Esophagus squamous epithelium (tissue), 5 donors: ENCODE measurements around the gene TP63. TPM values are rescaled to one million over a fixed set of nuclear protein-coding genes. Genes with fewer than 3 reads are reported as not detected.
"Not testable (repeated sequence)": the region's sequence is repeated elsewhere in the genome, so short reads cannot be mapped to it uniquely, and the experiment has no call there.

ENCODE experiments used
- DNase-seq: peaks from one replicate; lab custom pipeline; 2025; lab: John Stamatoyannopoulos, UW
- H3K27ac ChIP-seq, 4 donors: fragments of 200-600 bp; sonication (generic); one replicate each; pipeline ENCODE4 v1.5.1; 2016 to 2019; ENCODE audit warnings: mild to moderate bottlenecking in 1 of 4
- H3K27me3 ChIP-seq, 4 donors: fragments of 200-600 bp; sonication (generic); 1 replicate in 3 of 4; 2 replicates in 1 of 4; pipeline versions ENCODE4 v1.5.1 to v1.6.0; 2017 to 2021; ENCODE audit warnings: antibody characterized with exemption in 1 of 4
- H3K36me3 ChIP-seq, 3 donors: fragments of 200-600 bp; sonication (generic); one replicate each; pipeline ENCODE4 v1.5.1; 2016 to 2019
- H3K4me1 ChIP-seq, 3 donors: fragments of 200-600 bp; sonication (generic); one replicate each; pipeline ENCODE4 v1.5.1; 2017 to 2019
- H3K4me3 ChIP-seq, 4 donors: fragments of 200-600 bp; sonication (generic); 1 replicate in 3 of 4; 2 replicates in 1 of 4; pipeline ENCODE4 v1.5.1; 2016 to 2019; ENCODE audit warnings: mild to moderate bottlenecking in 2 of 4, moderate library complexity in 1 of 4
- H3K9me3 ChIP-seq, 3 donors: fragments of 200-600 bp; sonication (generic); one replicate each; pipeline ENCODE4 v1.5.1; 2016 to 2019
- POLR2A ChIP-seq, 4 donors: fragments of 450-650 bp; IDR thresholded peaks; one replicate each; pipeline ENCODE4 v1.6.1; 2017; ENCODE audit warnings: antibody characterized with exemption in 4 of 4, mild to moderate bottlenecking in 4 of 4, moderate library complexity in 3 of 4
- WGBS, 2 donors: methylation state at CpG; one replicate each; pipeline ENCODE4 v1.1.5; 2018; 5-methylcytosine and 5-hydroxymethylcytosine counted together
- intact Hi-C: fragments of 100-400 bp; cut with DNase I; formaldehyde crosslinking; loops from one replicate; pipeline ENCODE4 v1.15.0; 2022
- total RNA-seq, 4 donors: library from RNA; depleted of rRNA; stranded (reverse); fragments of >200 nt; gene quantifications; one replicate each; pipeline ENCODE4 v1.1.0, GENCODE V29; 2016
- TF ChIP-seq, protein P1 (sequence below), 6 experiments: fragments of 450-650 bp in 4 of 6; fragments of 200-600 bp in 2 of 6; sonication (generic) in 2 of 6; IDR thresholded peaks; one replicate each; pipeline ENCODE4 v1.5.1; 2016 to 2019; ENCODE audit warnings: antibody characterized with exemption in 6 of 6, mild to moderate bottlenecking in 4 of 6, moderate library complexity in 4 of 6
- donor health status: DM: yes; HTN: yes; CAD: no.

The TP63 gene
- total RNA-seq, 4 donors from 2014 or later, result 111 to 162 (median 137) TPM

DNA sequence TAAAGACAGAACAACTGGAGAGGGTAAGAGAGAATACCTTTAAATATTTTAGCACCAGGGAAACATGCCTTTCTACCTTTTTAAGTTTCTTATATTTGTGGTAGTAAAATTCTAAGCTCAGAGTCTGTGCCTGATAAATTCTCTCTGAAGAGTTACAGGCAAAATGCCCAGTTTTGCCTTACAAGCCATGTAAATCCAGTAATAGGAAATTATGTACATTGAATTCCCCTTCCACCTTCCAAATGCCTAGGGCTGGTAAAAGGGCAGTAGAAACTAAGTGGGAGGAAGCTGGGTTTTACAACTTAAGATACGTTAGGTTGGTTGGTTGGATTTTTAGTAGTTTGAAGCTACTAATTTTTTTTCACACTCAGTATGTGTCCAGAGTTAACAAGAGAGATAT is 43.1 kb upstream of the TP63 start:
- intact Hi-C loops, result no loop called here
- H3K27ac ChIP-seq, result peak overlapping the region in 3 of 4 donors; percentile 23 to 26 (median 23)
- 28 to 33% methylated on average over 1 of the region's 1 CpG for WGBS, 2 donors
- DNase-seq, result no peak
- H3K4me1 ChIP-seq, result peaks cover 0 to 36% (median 0%) of the 10 kb centered on the region in 3 donors
- TF ChIP-seq, protein P1, sequence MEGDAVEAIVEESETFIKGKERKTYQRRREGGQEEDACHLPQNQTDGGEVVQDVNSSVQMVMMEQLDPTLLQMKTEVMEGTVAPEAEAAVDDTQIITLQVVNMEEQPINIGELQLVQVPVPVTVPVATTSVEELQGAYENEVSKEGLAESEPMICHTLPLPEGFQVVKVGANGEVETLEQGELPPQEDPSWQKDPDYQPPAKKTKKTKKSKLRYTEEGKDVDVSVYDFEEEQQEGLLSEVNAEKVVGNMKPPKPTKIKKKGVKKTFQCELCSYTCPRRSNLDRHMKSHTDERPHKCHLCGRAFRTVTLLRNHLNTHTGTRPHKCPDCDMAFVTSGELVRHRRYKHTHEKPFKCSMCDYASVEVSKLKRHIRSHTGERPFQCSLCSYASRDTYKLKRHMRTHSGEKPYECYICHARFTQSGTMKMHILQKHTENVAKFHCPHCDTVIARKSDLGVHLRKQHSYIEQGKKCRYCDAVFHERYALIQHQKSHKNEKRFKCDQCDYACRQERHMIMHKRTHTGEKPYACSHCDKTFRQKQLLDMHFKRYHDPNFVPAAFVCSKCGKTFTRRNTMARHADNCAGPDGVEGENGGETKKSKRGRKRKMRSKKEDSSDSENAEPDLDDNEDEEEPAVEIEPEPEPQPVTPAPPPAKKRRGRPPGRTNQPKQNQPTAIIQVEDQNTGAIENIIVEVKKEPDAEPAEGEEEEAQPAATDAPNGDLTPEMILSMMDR (IDR thresholded peaks at IDR 0.05), result no peak
- TF ChIP-seq POLR2A (IDR thresholded peaks at IDR 0.05), result no peak
- H3K9me3 ChIP-seq, result no peaks in the 10 kb centered on the region
- no peak overlapping the region for H3K4me3 ChIP-seq
- no peaks in the 10 kb centered on the region for H3K27me3 ChIP-seq
- no peaks in the 10 kb centered on the region for H3K36me3 ChIP-seq

DNA sequence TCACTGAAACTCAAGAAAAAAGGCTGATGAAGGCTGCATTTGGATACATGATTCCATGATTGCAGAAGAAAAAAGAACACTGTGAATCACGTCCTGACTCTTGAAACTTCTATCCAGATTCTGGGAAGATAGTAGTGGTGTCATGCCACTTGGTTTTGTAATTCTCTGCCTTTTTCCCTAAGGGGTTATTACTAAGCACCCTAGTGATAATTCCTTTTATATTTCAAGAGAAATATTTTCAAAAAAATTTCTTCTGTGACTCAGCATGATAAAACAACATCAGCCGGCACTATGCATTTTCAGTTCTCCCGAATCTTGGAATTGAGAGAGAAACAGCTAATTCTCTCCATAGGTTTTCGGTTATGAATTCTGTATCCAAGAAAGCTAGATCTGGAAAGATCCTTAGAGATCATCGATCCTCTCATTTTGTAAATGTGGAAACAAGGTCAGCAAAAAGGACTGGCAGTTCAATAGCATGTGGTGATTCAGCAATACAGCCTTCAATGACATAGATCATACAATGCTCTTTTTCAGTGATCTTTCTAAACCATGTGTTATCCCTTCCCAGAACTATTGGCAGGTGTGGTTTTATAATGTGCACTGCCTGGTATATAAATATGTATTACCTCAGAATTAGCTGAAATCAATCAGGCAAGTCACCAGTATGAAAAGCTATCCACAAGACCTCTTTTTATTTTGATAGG is 42.6 kb upstream of the TP63 start:
- DNase-seq, result no peak
- no peak overlapping the region for H3K4me3 ChIP-seq
- H3K27me3 ChIP-seq, result no peaks in the 10 kb centered on the region
- no peaks in the 10 kb centered on the region for H3K9me3 ChIP-seq
- H3K27ac ChIP-seq, result peak overlapping the region in 3 of 4 donors; percentile 23 to 26 (median 23)
- intact Hi-C loops, result no loop called here
- H3K36me3 ChIP-seq, result no peaks in the 10 kb centered on the region
- WGBS, 2 donors, result 39 to 40% methylated on average over 5 of the region's 5 CpGs
- peaks cover 0 to 36% (median 0%) of the 10 kb centered on the region in 3 donors for H3K4me1 ChIP-seq
- TF ChIP-seq, protein P1 (IDR thresholded peaks at IDR 0.05), result no peak
- no peak for TF ChIP-seq POLR2A (IDR thresholded peaks at IDR 0.05)

DNA sequence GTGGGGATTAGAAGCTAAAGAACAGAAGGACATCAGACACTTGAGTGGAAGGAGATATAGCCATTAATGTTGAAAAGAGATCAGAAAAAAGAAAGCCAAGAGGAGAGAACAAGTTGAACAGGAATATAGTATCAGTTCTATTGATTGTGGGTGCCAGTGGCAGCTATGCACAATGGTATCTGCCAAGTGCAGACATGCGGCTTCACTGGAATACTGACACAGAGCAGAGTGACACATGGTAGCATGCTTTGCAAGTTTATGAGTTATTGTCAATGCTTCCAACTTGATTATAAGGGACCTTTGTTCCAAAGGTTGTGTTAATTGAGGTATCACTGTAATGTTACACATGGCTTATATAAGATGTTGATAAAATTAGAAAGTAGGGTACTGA is 42.0 kb upstream of the TP63 start:
- no peaks in the 10 kb centered on the region for H3K36me3 ChIP-seq
- DNase-seq, result no peak
- no peak overlapping the region for H3K4me3 ChIP-seq
- intact Hi-C loops, result no loop called here
- H3K27me3 ChIP-seq, result no peaks in the 10 kb centered on the region
- H3K4me1 ChIP-seq, result peaks cover 0 to 34% (median 0%) of the 10 kb centered on the region in 3 donors
- 35 to 38% methylated on average over 1 of the region's 1 CpG for WGBS, 2 donors
- no peak for TF ChIP-seq POLR2A (IDR thresholded peaks at IDR 0.05)
- TF ChIP-seq, protein P1 (IDR thresholded peaks at IDR 0.05), result no peak
- H3K27ac ChIP-seq, result peak overlapping the region in 2 of 4 donors; percentile 23 to 26
- no peaks in the 10 kb centered on the region for H3K9me3 ChIP-seq

DNA sequence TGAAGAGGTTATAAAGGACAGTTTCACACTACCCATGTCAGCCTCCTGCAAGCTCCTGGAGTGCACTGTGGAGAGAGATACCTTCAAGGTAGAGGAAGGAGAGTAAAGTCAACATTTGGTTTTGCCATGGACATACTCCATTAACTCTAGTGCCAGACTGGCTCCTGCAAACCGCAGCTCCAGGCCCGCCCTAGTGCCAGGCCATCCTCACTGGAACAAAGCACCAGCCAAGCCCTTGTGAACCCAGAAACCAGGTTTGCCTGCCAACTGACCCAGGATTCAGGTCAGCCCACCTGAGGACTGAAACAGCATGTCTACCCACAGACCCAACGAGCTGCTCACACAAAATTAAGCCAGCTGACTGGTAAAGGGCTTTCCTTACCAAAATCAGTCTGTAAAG is 41.0 kb upstream of the TP63 start:
- Histone ChIP-seq H3K36me3 (no peaks in the 10 kb centered on the region), H3K4me3 (no peak overlapping the region), H3K27ac (no peak overlapping the region), H3K4me1 (peaks cover 0 to 23% (median 0%) of the 10 kb centered on the region in 3 donors), H3K27me3 (no peaks in the 10 kb centered on the region), H3K9me3 (no peaks in the 10 kb centered on the region)
- DNase-seq, result no peak
- 100% methylated on average over 2 to 3 of the region's 3 CpGs for WGBS, 2 donors
- intact Hi-C loops, result no loop called here
- TF ChIP-seq, protein P1 (IDR thresholded peaks at IDR 0.05), result no peak
- TF ChIP-seq POLR2A (IDR thresholded peaks at IDR 0.05), result no peak

DNA sequence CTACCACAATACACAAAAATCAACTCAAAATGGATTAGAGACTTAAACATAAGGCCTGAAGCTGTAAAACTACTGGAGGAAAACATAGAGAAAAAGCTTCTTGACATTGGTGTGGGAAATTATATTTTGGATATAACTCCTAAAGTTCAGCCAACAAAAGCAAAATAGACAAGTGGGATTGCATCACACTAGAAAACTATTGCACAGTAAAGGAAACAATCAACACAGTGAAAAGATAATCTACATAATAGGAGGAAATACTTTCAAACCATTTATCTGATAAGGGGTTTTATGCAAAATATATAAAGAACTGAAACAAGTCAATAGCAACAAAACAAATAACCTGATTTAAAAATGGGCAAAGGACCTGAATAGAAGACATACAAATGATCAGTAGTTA is 37.6 kb upstream of the TP63 start:
- Histone ChIP-seq H3K9me3 (no peaks in the 10 kb centered on the region), H3K4me3 (no peak overlapping the region), H3K27me3 (no peaks in the 10 kb centered on the region), H3K27ac (no peak overlapping the region), H3K4me1 (peaks cover 0 to 9% (median 0%) of the 10 kb centered on the region in 3 donors), H3K36me3 (no peaks in the 10 kb centered on the region)
- no peak for DNase-seq
- intact Hi-C loops, result no loop called here
- TF ChIP-seq POLR2A (IDR thresholded peaks at IDR 0.05), result no peak
- TF ChIP-seq, protein P1 (IDR thresholded peaks at IDR 0.05), result no peak

DNA sequence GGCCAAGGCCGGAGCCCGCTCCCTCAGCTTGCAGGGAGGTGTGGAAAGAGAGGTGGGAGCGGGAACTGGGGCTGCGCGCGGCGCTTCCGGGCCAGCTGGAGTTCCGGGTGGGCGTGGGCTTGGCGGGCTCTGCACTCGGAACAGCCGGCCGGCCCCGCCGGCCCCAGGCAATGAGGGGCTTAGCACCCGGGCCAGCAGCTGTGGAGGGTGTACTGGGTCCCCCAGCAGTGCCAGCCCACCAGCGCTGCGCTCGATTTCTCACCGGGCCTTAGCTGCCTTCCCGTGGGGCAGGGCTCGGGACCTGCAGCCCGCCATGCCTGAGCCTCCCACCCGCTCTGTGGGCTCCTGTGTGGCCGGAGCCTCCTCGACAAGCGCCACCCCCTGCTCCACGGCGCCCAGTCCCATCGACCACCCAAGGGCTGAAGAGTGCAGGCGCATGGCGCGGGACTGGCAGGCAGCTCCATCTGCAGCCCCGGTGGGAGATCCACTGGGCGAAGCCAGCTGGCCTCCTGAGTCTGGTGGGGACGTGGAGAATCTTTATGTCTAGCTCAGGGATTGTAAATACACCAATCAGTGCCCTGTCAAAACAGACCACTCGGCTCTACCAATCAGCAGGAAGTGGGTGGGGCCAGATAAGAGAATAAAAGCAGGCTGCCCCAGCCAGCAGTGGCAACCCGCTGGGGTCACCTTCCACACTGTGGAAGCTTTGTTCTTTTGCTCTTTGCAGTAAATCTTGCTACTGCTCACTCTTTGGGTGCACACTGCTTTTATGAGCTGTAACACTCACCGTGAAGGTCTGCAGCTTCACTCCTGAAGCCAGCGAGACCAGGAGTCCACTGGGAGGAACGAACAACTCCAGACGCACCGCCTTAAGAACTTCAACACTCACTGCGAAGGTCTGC is 34.9 kb upstream of the TP63 start:
- H3K9me3 ChIP-seq, H3K4me3 ChIP-seq, H3K27me3 ChIP-seq, DNase-seq, H3K4me1 ChIP-seq, H3K27ac ChIP-seq, H3K36me3 ChIP-seq, intact Hi-C loops: not testable (repeated sequence)
- 89 to 96% methylated on average over 5 to 12 of the region's 45 CpGs for WGBS, 2 donors
